Measurements from ENCODE around the gene VPREB1. TPM values are rescaled to one million over a fixed set of nuclear protein-coding genes. Genes with fewer than 3 reads are reported as not detected.
"Not testable (repeated sequence)": the region's sequence is repeated elsewhere in the genome, so short reads cannot be mapped to it uniquely, and the experiment has no call there.

The VPREB1 gene
- total and polyA plus RNA-seq, 2 of the 4 experiments (the other 2 are of a cell fraction): not detected

- no peak for TF ChIP-seq CHD1 (IDR thresholded peaks at IDR 0.05; ENCODE audit: low read depth, low read length)
These were observed 25.2 kb upstream of the VPREB1 start (continued) for GRCh38 chr22:22219140-22219996.

DNA sequence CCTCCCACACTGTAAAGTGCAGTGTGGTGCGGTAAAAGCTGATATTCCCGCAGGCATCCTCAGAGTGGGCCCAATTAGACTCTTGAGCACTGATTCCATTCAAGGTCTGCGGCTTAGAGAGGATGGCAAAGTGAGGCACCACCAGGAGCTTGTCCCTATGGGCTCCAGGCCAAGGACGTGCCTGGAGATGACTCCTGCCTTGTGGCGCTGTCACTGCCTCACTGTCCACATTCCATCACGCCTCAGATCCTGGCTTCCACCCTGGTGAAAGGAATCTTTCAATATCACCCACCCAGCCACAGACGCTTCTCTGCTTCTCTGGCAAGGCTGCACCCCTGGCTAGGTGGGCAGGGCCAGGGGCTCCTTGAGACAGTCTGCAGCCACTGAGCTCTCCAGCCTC, 23.5 kb upstream of the VPREB1 start:
- H4K8ac ChIP-seq (ENCODE audit: low read depth in 2 of 2, low read length in 2 of 2); H3K4ac ChIP-seq (ENCODE audit: low read depth, low read length); H3K56ac ChIP-seq (ENCODE audit: extremely low read depth, insufficient read depth, low read length); H2BK15ac ChIP-seq (ENCODE audit: low read depth, low read length); H4K20me1 ChIP-seq (ENCODE audit: insufficient read depth, low read length); DNase-seq; H3K4me2 ChIP-seq (ENCODE audit: low read depth, low read length); H3K18ac ChIP-seq (ENCODE audit: low read depth, low read length); H3K79me1 ChIP-seq (ENCODE audit: low read depth in 1 of 2, low read length in 2 of 2); H2BK5ac ChIP-seq (ENCODE audit: low read depth, low read length, poor library complexity, severe bottlenecking); H3K9ac ChIP-seq (ENCODE audit: low read depth, low read length); dilution Hi-C loops (cut with HindIII; ENCODE audit: low sequenced_read_pairs, unreplicated experiment); H4K5ac ChIP-seq (ENCODE audit: low read depth, low read length); in situ Hi-C loops (cut with MboI; ENCODE audit: low sequenced_read_pairs); H3K14ac ChIP-seq (replicated peaks; ENCODE audit: low read depth, low read length); H3K9me3 ChIP-seq (ENCODE audit: control insufficient read depth, insufficient read depth, low read length); CTCF ChIA-PET; H2BK120ac ChIP-seq (ENCODE audit: low read depth, low read length); BruUV-seq (replicated peaks); H4K91ac ChIP-seq (ENCODE audit: insufficient read depth, low read depth, low read length); H3K36me3 ChIP-seq (ENCODE audit: control insufficient read depth, insufficient read depth, low read length); H2BK20ac ChIP-seq (ENCODE audit: low read depth, low read length); H3K9me1 ChIP-seq (ENCODE audit: insufficient read depth, low read length); H3K4me3 ChIP-seq (ENCODE audit: insufficient read depth, low read depth, low read length); H2AK5ac ChIP-seq (ENCODE audit: low read depth, low read length); POLR2A ChIA-PET (ENCODE audit: unreplicated experiment); H3K23ac ChIP-seq (ENCODE audit: low read depth, low read length); ATAC-seq (ENCODE audit: low read depth); H3K27ac ChIP-seq (ENCODE audit: insufficient read depth, low read length); H2AFZ ChIP-seq (replicated peaks; ENCODE audit: low read length, poor library complexity); intact Hi-C loops (cut with micrococcal nuclease); H2AK9ac ChIP-seq (replicated peaks; ENCODE audit: low read depth, low read length, poor library complexity); H3K4me1 ChIP-seq (ENCODE audit: control insufficient read depth, insufficient read depth, low read length): not testable (repeated sequence)
- WGBS, 2 experiments (ENCODE audit: extremely low coverage in 2 of 2, insufficient read length in 1 of 2): no CpG with 5 or more reads among the region's 7 CpGs
- H3K27me3 ChIP-seq (ENCODE audit: control insufficient read depth, insufficient read depth, low read length): peaks cover 22% of the 10 kb centered on the region
